Fibroblast of mammary gland (primary cell): ENCODE data around the gene SATB1.
A peak's percentile ranks its signal among the peaks of the same experiment; 100 is the strongest.

Experiments
- DNase-seq: peaks from one replicate; pipeline ENCODE4 v3.0.0-alpha.2; 2010; ENCODE audit warnings: low read depth
- H3K4me3 ChIP-seq: 2 replicates; pipeline ENCODE4 v1.5.1; 2011; ENCODE audit warnings: low read depth, mild to moderate bottlenecking, low read length, moderate library complexity; ENCODE audit not compliant: control insufficient read depth
- TF ChIP-seq, protein P1 (sequence below): conservative IDR thresholded peaks from 2 replicates; pipeline ENCODE4 v1.5.1; 2011; ENCODE audit warnings: low read depth, low read length, inconsistent platforms; ENCODE audit not compliant: control insufficient read depth, insufficient read depth

The SATB1 gene

DNA sequence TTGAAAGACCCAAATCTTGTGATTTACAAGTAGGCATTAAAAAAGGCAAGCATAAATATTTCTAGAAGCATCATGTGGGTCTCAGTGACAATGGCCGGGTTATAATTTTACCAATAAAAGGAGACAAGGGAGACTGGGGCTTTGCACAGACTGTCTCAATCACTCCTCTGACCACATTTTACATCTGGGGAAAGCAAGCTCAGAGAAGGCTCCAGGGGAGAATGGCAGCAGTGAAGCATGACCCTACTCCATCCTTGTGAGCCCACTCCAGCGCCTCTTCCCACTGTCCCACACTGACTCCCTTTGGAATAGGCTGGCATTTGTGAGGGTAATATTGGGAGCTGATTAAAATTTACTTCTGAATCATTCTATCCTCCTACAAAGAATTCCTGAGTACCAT lies 61.8 kb downstream of the SATB1 start:
- no peak for DNase-seq
- TF ChIP-seq, protein P1, sequence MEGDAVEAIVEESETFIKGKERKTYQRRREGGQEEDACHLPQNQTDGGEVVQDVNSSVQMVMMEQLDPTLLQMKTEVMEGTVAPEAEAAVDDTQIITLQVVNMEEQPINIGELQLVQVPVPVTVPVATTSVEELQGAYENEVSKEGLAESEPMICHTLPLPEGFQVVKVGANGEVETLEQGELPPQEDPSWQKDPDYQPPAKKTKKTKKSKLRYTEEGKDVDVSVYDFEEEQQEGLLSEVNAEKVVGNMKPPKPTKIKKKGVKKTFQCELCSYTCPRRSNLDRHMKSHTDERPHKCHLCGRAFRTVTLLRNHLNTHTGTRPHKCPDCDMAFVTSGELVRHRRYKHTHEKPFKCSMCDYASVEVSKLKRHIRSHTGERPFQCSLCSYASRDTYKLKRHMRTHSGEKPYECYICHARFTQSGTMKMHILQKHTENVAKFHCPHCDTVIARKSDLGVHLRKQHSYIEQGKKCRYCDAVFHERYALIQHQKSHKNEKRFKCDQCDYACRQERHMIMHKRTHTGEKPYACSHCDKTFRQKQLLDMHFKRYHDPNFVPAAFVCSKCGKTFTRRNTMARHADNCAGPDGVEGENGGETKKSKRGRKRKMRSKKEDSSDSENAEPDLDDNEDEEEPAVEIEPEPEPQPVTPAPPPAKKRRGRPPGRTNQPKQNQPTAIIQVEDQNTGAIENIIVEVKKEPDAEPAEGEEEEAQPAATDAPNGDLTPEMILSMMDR: no peak
- no peak overlapping the region for H3K4me3 ChIP-seq

GRCh38 chr3:18357747-18358146 lies 67.4 kb downstream of the SATB1 start:
- H3K4me3 ChIP-seq: no peak overlapping the region
- TF ChIP-seq, protein P1: no peak
- DNase-seq: no peak

DNA sequence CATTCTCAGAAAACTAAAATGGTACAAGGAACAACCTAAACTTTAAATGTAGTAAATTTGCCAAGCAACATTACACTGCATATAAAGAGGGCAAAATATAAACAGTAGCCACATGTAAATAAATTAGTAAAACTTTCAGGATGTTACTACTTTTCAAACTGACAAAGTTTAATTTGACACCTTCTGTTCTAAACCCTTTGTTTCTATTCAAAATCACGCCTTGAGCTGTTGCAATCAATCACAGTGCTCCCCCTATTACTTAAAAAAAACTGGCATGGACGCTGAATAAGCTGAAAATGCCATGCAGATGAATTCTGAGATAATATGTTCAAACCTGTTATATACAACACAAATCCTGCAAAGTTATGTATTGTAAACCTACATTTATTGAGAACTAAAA lies 69.3 kb downstream of the SATB1 start:
- no peak for DNase-seq
- H3K4me3 ChIP-seq: no peak overlapping the region
- TF ChIP-seq, protein P1: no peak

GRCh38 chr3:18354701-18355100 lies 70.4 kb downstream of the SATB1 start:
- TF ChIP-seq, protein P1: no peak
- DNase-seq: peak; percentile 11
- H3K4me3 ChIP-seq: no peak overlapping the region

GRCh38 chr3:18351823-18352744 lies 73.1 kb downstream of the SATB1 start:
- TF ChIP-seq, protein P1: no peak
- DNase-seq: no peak
- H3K4me3 ChIP-seq: no peak overlapping the region

GRCh38 chr3:18351069-18351628 lies 74.0 kb downstream of the SATB1 start:
- TF ChIP-seq, protein P1: no peak
- DNase-seq: no peak
- no peak overlapping the region for H3K4me3 ChIP-seq
